H9 (cell line): ENCODE measurements around the gene TMEM132C. TPM values are rescaled to one million over a fixed set of nuclear protein-coding genes. Genes with fewer than 3 reads are reported as not detected.
"Not testable (repeated sequence)": the region's sequence is repeated elsewhere in the genome, so short reads cannot be mapped to it uniquely, and the experiment has no call there.

Experiments used
- DNase-seq: peaks from one replicate; pipeline ENCODE4 v3.0.0-alpha.2; 2017
- H2AFZ ChIP-seq: one replicate; pipeline ENCODE4 v1.6.1; 2013; ENCODE audit warnings: mild to moderate bottlenecking, low read length, control low read depth, moderate library complexity
- H2AK5ac ChIP-seq: 2 replicates; pipeline ENCODE4 v1.6.1; 2013; ENCODE audit warnings: low read length, control low read depth, mixed read lengths; ENCODE audit not compliant: insufficient read length
- H2BK120ac ChIP-seq: one replicate; pipeline ENCODE4 v1.6.1; 2013; ENCODE audit warnings: low read depth, mild to moderate bottlenecking, low read length, control low read depth, inconsistent platforms; ENCODE audit not compliant: poor library complexity, severe bottlenecking
- H2BK12ac ChIP-seq: 2 replicates; pipeline ENCODE4 v1.6.1; 2013; ENCODE audit warnings: low read length, control low read depth, mixed read lengths, low read depth; ENCODE audit not compliant: insufficient read length
- H2BK15ac ChIP-seq: 2 replicates; pipeline ENCODE4 v1.6.1; 2013; ENCODE audit warnings: low read depth, low read length, control low read depth
- H2BK20ac ChIP-seq: one replicate; pipeline ENCODE4 v1.6.1; 2013; ENCODE audit warnings: low read depth, mild to moderate bottlenecking, low read length, control low read depth, inconsistent platforms; ENCODE audit not compliant: poor library complexity, severe bottlenecking
- H2BK5ac ChIP-seq: 2 replicates; pipeline ENCODE4 v1.6.1; 2013; ENCODE audit warnings: low read length, control low read depth, mixed read lengths; ENCODE audit not compliant: insufficient read length
- H3K14ac ChIP-seq: 2 replicates; pipeline ENCODE4 v1.6.1; 2013; ENCODE audit warnings: low read length, control low read depth; ENCODE audit not compliant: insufficient read depth
- H3K18ac ChIP-seq: 2 replicates; pipeline ENCODE4 v1.6.1; 2013; ENCODE audit warnings: low read depth, mild to moderate bottlenecking, mixed read lengths, low read length, control low read depth; ENCODE audit not compliant: insufficient read length
- H3K23ac ChIP-seq: 2 replicates; pipeline ENCODE4 v1.6.1; 2013; ENCODE audit warnings: low read length, control low read depth, mixed read lengths, low read depth; ENCODE audit not compliant: insufficient read length
- H3K23me2 ChIP-seq: 2 replicates; pipeline ENCODE4 v1.6.1; 2013; ENCODE audit warnings: low read depth, mild to moderate bottlenecking, mixed read lengths, low read length, control low read depth; ENCODE audit not compliant: insufficient read length, poor library complexity, severe bottlenecking
- H3K27ac ChIP-seq: 2 replicates; pipeline ENCODE4 v1.5.1; 2013; ENCODE audit warnings: low read length, control low read depth, mixed read lengths, low read depth; ENCODE audit not compliant: insufficient read length
- H3K27me3 ChIP-seq: 2 replicates; pipeline ENCODE4 v1.6.1; 2013; ENCODE audit warnings: low read length, control low read depth, inconsistent platforms; ENCODE audit not compliant: insufficient read depth
- H3K4ac ChIP-seq: 2 replicates; pipeline ENCODE4 v1.6.1; 2013; ENCODE audit warnings: low read depth, mild to moderate bottlenecking, control low read depth, inconsistent platforms, low read length, moderate library complexity
- H3K4me1 ChIP-seq: 2 replicates; pipeline ENCODE4 v1.6.1; 2013; ENCODE audit warnings: low read length, control low read depth, inconsistent platforms; ENCODE audit not compliant: insufficient read depth
- H3K4me2 ChIP-seq: 2 replicates; pipeline ENCODE4 v1.6.1; 2013; ENCODE audit warnings: low read length, control low read depth, mixed read lengths; ENCODE audit not compliant: insufficient read length, insufficient read depth
- H3K56ac ChIP-seq: 2 replicates; pipeline ENCODE4 v1.6.1; 2013; ENCODE audit warnings: low read depth, mild to moderate bottlenecking, mixed read lengths, low read length, control low read depth; ENCODE audit not compliant: insufficient read length
- H3K79me1 ChIP-seq: 2 replicates; pipeline ENCODE4 v1.6.1; 2013; ENCODE audit warnings: low read depth, mild to moderate bottlenecking, moderate library complexity, low read length, control low read depth, inconsistent platforms; ENCODE audit not compliant: insufficient read depth, poor library complexity, severe bottlenecking
- H3K79me2 ChIP-seq: 2 replicates; pipeline ENCODE4 v1.6.1; 2013; ENCODE audit warnings: low read length, control low read depth, inconsistent platforms; ENCODE audit not compliant: insufficient read depth
- H3K9ac ChIP-seq: 2 replicates; pipeline ENCODE4 v1.6.1; 2013; ENCODE audit warnings: low read length, control low read depth, mixed read lengths; ENCODE audit not compliant: insufficient read length; ENCODE audit errors: extremely low read depth
- H3K9me3 ChIP-seq: one replicate; pipeline ENCODE4 v1.6.1; 2013; ENCODE audit warnings: low read depth, low read length, inconsistent platforms; ENCODE audit not compliant: control insufficient read depth
- H3T11ph ChIP-seq: one replicate; pipeline ENCODE4 v1.6.1; 2013; ENCODE audit warnings: mild to moderate bottlenecking, low read length, control low read depth, inconsistent platforms
- H4K20me1 ChIP-seq: one replicate; pipeline ENCODE4 v1.6.1; 2013; ENCODE audit not compliant: control insufficient read depth, insufficient read length, insufficient read depth
- H4K5ac ChIP-seq: 2 replicates; pipeline ENCODE4 v1.6.1; 2013; ENCODE audit warnings: low read depth, mild to moderate bottlenecking, mixed read lengths, low read length, control low read depth; ENCODE audit not compliant: insufficient read length
- H4K8ac ChIP-seq: replicated peaks from 2 replicates; pipeline ENCODE4 v1.6.1; 2013; ENCODE audit warnings: low read length, control low read depth, mixed read lengths, low read depth; ENCODE audit not compliant: insufficient read length
- H4K91ac ChIP-seq: 2 replicates; pipeline ENCODE4 v1.6.1; 2013; ENCODE audit warnings: low read depth, mild to moderate bottlenecking, moderate library complexity, mixed read lengths, low read length, control low read depth; ENCODE audit not compliant: insufficient read length
- H3K27ac Mint-ChIP-seq, 3 experiments: 2 replicates in 2 of 3; 3 replicates in 1 of 3; pipeline ENCODE4 v1.8.0; 2020 to 2021; ENCODE audit warnings: mixed read lengths in 3 of 3, mild to moderate bottlenecking in 1 of 3, moderate library complexity in 1 of 3
- H3K27me3 Mint-ChIP-seq: 2 replicates; pipeline ENCODE4 v1.8.0; 2021; ENCODE audit warnings: low read depth, mild to moderate bottlenecking, moderate library complexity, mixed read lengths
- H3K36me3 Mint-ChIP-seq, 3 experiments: 2 replicates in 2 of 3; 3 replicates in 1 of 3; pipeline ENCODE4 v1.8.0; 2020 to 2021; ENCODE audit warnings: low read depth in 3 of 3, mixed read lengths in 3 of 3; ENCODE audit not compliant: insufficient read depth in 1 of 3
- H3K4me1 Mint-ChIP-seq, 2 experiments: 2 replicates each; pipeline ENCODE4 v1.8.0; 2020; ENCODE audit warnings: mixed read lengths in 2 of 2
- H3K4me3 Mint-ChIP-seq, 2 experiments: 2 replicates in 1 of 2; 3 replicates in 1 of 2; pipeline ENCODE4 v1.8.0; 2020 to 2021; ENCODE audit warnings: mild to moderate bottlenecking in 2 of 2, mixed read lengths in 2 of 2, moderate library complexity in 1 of 2
- H3K9me3 Mint-ChIP-seq, 2 experiments: 2 replicates in 1 of 2; 3 replicates in 1 of 2; pipeline ENCODE4 v1.8.0; 2020; ENCODE audit warnings: mild to moderate bottlenecking in 2 of 2, mixed read lengths in 2 of 2, moderate library complexity in 1 of 2
- CTCF ChIP-seq: fragments of 200-600 bp; sonication (generic); conservative IDR thresholded peaks from 3 replicates; pipeline ENCODE4 v1.8.0; 2021; ENCODE audit warnings: antibody characterized with exemption, mild to moderate bottlenecking
- WGBS: extraction: QIAGEN DNeasy Blood & Tissue Kit; methylation state at CpG from one replicate; pipeline ENCODE4 v1.1.7; 2013; ENCODE audit warnings: missing lambda C conversion rate, low lambda C conversion rate, mixed read lengths; ENCODE audit not compliant: insufficient read length; ENCODE audit errors: extremely low coverage; 5-methylcytosine and 5-hydroxymethylcytosine counted together
- total RNA-seq: library from RNA; stranded (reverse); gene quantifications from 2 replicates; pipeline ENCODE4 v1.2.1, GENCODE V29; 2021

Gene TMEM132C
- total RNA-seq, 1 experiment from 2014 or later = 0.22 TPM

GRCh38 chr12:128250096-128250495 is 16.9 kb upstream of the TMEM132C start:
- Histone ChIP-seq H3K18ac (no peak overlapping the region), H3K23me2 (no peaks in the 10 kb centered on the region), H2AFZ (no peak overlapping the region), H2BK20ac (no peak overlapping the region), H3K27me3 (no peaks in the 10 kb centered on the region), H2BK5ac (no peak overlapping the region), H3K4me1 (peaks cover 5% of the 10 kb centered on the region; the same call in 1 of the 2 replicates), H2BK15ac (no peak overlapping the region), H3T11ph (no peak overlapping the region), H4K8ac (no peak overlapping the region), H2BK12ac (no peak overlapping the region), H3K27ac (no peak overlapping the region), H3K4me2 (no peak overlapping the region), H3K56ac (no peak overlapping the region), H3K9me3 (peaks cover 6% of the 10 kb centered on the region), H3K9ac (no peak overlapping the region), H2AK5ac (no peak overlapping the region), H4K91ac (no peak overlapping the region), H3K4ac (no peak overlapping the region), H4K20me1 (no peaks in the 10 kb centered on the region), H3K14ac (no peak overlapping the region), H3K23ac (no peak overlapping the region), H3K79me2 (no peaks in the 10 kb centered on the region), H4K5ac (no peak overlapping the region), H2BK120ac (no peak overlapping the region), H3K79me1 (no peaks in the 10 kb centered on the region)
- Mint-ChIP-seq H3K36me3 (peaks cover 4 to 20% (median 15%) of the 10 kb centered on the region in 3 experiments; a peak in 6 of 7 replicates), H3K27ac (no peak overlapping the region), H3K9me3 (peaks cover 26 to 27% of the 10 kb centered on the region in 2 experiments), H3K4me1 (peaks cover 7 to 11% of the 10 kb centered on the region in 2 experiments), H3K4me3 (no peak overlapping the region), H3K27me3 (peaks cover 48% of the 10 kb centered on the region)
- TF ChIP-seq CTCF = no peak
- no CpG with 5 or more reads among the region's 8 CpGs for WGBS
- no peak for DNase-seq

GRCh38 chr12:128253829-128254228 is 13.1 kb upstream of the TMEM132C start:
- H3K4me2 ChIP-seq, H3K36me3 Mint-ChIP-seq, H2BK12ac ChIP-seq, H3K23me2 ChIP-seq, H4K20me1 ChIP-seq, H3K9me3 Mint-ChIP-seq, H3K56ac ChIP-seq, H3K27me3 ChIP-seq, H3K79me1 ChIP-seq, H3K9ac ChIP-seq, H2BK5ac ChIP-seq, H2AK5ac ChIP-seq, H3K27ac ChIP-seq, H3K9me3 ChIP-seq, H3K18ac ChIP-seq, H3K14ac ChIP-seq, DNase-seq, H3K23ac ChIP-seq, H4K8ac ChIP-seq, H2BK20ac ChIP-seq, H4K91ac ChIP-seq, H2AFZ ChIP-seq, H2BK120ac ChIP-seq, H2BK15ac ChIP-seq, H3K79me2 ChIP-seq, H3K27ac Mint-ChIP-seq, H3K4ac ChIP-seq, H3K4me3 Mint-ChIP-seq, H4K5ac ChIP-seq, H3T11ph ChIP-seq, H3K4me1 ChIP-seq: not testable (repeated sequence)
- H3K27me3 Mint-ChIP-seq = peaks cover 40% of the 10 kb centered on the region
- H3K4me1 Mint-ChIP-seq = peaks cover 10 to 11% of the 10 kb centered on the region in 2 experiments
